HG02588 (cell line): Measurements from ENCODE around the gene KCNA10.
A peak's percentile ranks its signal among the peaks of the same experiment; 100 is the strongest.
"Not testable (repeated sequence)": the region's sequence is repeated elsewhere in the genome, so short reads cannot be mapped to it uniquely, and the experiment has no call there.

Experiments
- ATAC-seq: cut with Tn5 transposase; IDR thresholded peaks from one replicate; pipeline ENCODE4 v1.9.1; 2021; ENCODE audit warnings: mild to moderate bottlenecking, moderate library complexity; ENCODE audit not compliant: unreplicated experiment

KCNA10 gene

DNA sequence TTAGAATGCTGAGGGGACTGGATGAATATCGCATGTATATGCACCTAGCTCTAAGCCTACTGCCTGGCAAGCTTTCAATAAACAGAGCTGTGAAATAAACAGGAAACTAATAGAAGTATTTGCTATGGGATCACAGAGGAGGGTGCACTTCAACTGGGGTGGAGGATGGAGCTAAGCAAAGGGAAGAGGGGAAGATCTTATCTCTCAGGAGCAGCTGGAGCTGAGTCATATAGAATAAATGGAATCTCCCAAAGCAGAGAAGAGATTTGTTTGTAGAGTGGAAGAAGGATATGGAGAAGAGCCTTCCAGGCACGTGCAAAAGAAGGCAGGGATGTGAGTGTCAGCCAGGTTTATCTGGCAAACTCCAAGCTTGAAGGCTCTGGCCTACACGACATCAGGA lies 17.0 kb upstream of the KCNA10 start:
- ATAC-seq, result no peak

DNA sequence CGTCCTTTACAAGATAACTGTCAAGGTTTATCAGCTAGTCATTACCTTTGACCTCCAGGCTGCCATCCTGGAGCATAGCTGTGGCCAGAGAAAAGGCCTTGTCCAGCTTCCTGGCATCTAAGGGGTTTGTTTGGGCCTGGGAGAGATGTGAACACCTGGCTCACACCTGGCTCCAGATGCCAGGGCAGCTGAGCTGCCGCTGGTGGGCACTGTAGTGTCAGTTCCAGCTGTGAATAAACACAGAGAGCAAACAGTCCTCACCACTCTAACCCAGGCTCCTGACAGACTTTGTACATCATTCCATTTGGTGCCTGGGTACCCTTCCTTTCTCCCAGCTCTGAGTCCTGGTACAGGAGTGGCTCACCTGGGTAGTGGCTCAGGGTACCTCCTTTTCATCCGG lies 14.3 kb upstream of the KCNA10 start:
- ATAC-seq, result no peak

DNA sequence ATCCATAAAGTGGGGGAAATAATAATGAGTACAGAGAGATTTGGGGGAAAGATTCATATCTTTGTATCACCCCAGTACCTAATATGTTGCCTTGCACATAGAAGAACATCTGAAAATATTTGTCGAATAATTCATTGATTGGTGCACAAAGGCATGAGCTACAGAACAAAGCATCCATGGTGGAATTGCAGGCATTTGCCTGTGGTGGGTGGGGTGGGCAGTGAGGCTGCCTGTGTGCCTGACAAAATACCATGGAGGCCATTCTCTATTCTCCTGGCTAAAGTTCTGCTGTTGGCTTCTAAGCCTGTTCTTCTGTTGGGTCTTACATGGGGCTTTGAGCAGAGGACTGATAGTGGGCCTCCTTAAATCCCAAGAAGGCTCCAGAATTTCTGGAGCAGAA lies 10.0 kb upstream of the KCNA10 start:
- no peak for ATAC-seq

DNA sequence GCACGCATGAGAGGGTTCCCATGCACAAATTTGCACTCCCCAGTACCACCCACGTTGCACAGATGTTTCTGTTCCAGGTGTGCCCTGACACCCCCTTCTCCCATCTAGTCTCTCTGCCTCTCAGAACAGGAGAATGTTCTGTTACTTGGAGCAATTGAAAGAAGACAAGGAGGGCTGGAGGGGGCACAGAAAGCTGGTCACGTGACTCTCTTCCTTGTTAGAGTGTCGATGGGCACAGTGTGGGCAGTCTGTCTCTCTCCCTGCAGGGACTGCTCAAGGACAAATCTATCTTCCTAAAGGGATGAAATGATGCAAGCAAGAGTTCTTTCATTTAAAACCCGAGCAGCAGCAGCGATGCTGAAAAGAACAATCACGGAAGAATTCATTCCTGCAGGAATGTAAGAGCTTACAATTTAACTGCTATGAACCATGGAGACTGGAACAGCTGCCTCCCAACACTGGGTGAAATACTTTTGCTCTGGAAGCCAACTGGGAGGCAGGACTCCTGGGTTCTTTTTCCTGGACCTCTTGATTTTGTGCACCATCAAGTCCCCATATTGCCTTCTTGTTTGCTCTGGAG lies 7.3 kb upstream of the KCNA10 start:
- no peak for ATAC-seq

DNA sequence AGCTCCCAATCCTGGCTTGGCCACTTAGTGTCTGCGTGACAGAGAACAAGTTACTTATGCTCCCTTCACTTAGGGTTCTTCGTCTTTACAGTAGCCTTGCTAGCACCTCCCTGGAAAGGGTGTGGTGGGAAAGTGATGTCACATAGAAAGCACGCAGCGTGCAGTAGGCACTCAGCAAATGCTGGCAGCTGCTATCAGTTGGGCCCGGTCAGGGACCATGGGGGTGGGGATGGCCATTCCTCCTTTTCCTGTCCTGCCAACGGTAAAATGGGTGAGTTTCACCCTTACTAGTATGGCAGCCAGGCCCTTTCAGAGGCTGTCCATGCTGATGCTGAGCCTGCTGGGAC lies 6.2 kb upstream of the KCNA10 start:
- no peak for ATAC-seq

DNA sequence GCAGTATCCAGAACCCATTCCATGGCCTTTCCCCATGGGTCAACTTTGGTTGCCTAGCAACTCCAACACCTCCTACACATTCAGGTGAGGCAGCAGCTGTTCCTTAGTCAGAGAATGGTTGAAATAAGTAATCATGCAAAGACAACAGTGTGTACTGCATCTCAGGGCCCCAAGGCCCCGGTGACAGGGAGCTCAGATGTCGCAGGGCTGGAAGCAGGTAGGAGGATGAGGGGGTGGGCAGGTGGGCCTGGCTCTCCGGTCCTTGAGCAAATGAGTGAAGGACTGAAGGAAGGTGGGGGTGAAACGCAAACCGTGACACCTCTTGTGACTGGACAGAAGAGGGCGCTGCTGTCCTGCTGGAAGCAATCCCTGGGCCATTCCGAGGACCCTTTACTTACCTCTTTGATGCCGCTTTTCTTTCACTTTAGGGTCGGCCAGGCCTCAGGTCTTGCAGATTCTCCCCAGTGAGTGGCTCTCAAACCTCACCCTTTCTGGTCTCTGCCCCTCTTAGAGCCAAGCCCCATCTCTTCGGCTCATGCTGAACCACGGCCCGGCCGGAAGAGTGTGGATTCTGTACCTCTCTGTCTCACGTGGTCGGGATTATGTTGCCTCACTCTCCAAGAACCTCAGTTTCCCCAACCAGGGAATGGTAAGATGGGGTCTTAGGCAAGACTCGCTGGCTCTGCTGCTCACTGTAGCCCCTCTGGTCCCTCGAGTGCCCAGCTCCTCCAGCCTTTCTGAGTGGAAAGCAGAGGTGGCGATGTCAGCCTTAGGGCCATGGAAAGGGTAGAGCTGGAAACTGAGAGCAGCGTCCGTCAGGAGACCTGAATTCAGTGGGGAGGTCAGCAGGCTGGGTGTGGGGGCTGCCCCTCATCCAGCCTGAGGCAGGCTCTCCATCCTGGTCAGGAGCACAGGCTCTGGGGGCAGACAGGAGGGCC lies 5.6 kb upstream of the KCNA10 start:
- ATAC-seq, result no peak

DNA sequence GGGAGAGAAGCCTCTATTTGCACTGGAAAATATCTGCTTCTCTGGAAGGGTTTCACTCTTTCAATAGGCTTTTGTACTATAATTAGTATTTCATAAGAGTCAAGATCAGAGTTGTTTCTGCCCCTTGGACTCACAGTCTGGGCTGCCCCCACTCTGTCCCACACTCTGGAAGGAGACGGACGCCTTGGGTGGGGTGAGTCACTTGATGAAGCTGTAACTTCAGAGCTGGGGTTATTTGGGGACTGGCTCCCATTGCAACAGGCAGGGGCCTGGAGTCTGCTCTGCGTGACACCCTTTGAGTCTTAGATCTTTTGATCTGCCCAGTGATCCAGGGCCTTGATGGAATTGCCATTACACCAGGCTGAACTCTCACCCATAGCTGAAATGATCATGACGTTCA lies 4.0 kb upstream of the KCNA10 start:
- ATAC-seq, result no peak

DNA sequence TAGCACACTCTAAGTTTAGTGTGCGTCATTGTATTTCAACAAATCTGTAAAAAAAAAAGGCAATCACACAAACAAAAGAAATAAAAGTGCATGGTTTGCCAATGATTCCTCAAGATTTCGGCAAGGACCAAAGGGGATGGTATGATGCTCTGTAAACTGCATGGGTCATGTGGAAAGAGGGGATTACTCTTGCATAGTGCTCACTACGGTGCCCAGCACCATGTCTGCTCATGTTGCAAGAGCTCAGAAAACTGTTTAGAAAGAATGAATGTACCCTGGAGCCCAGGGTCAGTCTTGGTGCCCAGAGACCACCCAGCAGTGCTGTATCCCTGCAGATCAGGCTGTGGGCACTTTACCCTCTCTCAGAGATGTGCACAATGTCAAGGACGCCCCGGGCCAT lies 3.6 kb upstream of the KCNA10 start:
- no peak for ATAC-seq

DNA sequence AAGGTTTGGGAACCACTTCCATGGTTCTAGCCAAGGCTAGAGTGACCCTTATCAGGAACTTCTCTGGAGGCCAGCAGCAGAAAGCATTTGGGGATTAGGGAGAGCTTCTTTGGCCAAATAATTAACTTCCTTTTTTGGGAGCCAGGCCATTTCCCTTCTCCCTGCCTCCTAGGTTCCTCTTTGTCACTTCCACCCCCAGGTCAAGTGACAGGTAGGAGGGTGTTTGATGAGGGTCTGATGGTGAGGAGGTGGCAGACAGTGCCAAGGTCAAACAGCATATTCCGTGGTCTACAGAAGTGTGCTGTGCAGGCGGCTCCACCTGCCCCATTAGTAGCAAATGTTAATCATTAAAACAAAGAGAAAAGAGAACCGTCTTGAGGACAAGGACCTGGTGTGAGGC lies 1.9 kb upstream of the KCNA10 start:
- no peak for ATAC-seq

DNA sequence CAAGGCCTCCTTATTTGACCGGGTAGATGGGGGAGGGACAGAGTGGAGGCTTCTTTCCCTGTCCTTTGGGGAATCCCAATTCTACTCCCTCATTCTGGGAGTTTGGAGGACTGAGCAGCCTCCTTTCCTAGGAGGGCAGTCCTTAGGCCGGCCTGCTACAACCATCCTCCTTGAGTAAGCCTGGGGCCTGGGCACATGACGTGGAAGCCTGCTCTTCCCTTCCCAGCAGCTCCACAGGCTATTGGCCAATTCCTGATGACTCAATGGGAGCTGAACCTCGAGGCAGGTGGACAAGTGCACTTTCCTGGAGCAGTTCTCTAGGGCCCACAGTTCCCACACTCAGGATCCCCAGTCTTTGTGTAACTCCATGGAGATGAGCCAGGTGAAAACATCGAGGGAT lies 3.1 kb downstream of the KCNA10 start:
- ATAC-seq, result no peak

DNA sequence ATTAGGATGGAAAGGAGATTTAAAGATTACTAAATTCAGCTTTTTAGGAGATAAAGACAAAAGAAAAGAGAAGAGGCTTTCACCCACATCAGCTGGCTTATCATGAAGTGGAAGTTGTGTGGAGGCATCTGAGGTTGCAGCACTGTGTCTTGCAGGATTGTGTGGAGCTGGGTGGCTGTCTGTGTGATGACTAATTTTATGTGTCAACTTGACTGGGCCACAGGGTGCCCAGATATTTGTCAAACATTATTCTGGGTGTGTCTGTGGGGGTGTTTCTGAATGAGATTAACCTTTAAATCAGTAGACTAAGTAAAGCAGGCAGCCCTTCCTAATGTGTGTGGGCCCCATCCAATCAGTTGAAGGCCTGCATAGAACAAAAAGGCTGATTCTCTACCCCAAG lies 3.9 kb downstream of the KCNA10 start:
- no peak for ATAC-seq

DNA sequence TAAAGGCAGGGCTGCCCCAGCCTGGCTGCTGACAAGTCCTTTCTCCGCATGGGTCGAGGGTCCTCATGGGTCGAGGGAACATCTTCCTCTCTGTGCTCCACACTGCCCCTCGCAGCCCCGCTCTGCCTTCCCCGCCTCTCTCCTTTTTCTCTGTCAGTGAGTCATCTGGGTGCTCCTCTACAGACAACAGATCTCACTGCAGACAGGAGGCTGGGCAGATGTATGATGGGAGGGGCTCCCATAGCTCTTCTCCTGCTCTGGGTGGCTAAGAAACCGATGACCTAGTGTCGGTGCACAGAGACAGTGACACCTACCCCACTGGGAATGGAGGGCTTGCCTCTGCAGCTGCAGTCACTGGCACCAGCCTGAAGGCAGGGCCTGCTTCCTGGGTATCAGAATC lies 5.5 kb downstream of the KCNA10 start:
- no peak for ATAC-seq

DNA sequence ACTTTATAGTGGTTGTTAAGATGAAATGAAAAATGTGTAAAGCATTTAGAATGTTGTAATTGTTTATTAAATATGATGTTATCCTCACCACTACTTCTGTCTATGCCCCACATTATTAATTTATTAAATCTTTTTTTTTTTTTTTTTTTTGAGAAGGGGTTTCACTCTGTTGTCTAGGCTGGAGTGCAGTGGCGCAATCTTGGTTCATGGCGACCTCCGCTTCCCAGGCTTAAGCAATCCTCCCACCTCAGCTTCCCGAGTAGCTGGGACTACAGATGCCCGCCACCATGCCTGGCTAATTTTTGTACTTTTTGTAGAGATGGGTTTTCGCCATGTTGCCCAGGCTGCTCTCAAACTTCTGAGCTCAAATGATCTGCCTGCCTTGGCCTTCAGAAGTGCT lies 7.5 kb downstream of the KCNA10 start:
- ATAC-seq, result no peak

DNA sequence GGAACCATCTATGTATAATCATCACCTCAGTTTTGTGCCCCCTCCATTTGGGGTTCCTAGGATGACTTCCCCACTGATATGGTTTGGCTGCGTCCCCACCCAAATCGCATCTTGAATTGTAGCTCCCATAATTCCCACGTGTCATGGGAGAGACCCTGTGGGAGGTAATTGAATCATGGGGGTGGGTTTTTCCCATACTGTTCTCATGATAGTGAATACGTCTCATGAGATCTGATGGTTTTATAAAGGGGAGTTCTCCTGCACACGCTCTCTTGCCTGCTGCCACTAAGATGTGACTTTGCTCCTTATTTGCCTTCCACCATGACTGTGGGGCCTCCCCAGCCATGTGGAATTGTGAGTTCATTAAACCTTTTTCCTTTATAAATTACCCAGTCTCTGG lies 8.1 kb downstream of the KCNA10 start:
- ATAC-seq, result not testable (repeated sequence)

DNA sequence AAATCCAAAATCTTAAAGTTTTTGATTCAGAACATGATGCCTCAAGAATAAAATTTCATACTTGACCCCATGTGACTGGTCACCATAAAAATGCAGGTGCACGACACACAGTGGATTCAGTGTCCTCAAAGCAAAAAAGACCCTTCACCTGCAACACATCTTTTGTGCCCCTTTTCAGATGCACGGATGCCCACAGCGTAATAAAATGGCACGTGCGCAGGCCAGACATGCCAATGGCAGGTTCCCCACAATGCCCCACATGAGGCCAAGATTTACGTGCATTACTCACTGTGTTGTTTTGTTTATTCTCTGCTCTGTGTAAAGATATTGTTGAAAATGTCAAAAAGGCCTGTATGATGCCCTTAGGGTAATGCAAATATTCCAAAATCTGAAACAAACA lies 9.3 kb downstream of the KCNA10 start:
- no peak for ATAC-seq

DNA sequence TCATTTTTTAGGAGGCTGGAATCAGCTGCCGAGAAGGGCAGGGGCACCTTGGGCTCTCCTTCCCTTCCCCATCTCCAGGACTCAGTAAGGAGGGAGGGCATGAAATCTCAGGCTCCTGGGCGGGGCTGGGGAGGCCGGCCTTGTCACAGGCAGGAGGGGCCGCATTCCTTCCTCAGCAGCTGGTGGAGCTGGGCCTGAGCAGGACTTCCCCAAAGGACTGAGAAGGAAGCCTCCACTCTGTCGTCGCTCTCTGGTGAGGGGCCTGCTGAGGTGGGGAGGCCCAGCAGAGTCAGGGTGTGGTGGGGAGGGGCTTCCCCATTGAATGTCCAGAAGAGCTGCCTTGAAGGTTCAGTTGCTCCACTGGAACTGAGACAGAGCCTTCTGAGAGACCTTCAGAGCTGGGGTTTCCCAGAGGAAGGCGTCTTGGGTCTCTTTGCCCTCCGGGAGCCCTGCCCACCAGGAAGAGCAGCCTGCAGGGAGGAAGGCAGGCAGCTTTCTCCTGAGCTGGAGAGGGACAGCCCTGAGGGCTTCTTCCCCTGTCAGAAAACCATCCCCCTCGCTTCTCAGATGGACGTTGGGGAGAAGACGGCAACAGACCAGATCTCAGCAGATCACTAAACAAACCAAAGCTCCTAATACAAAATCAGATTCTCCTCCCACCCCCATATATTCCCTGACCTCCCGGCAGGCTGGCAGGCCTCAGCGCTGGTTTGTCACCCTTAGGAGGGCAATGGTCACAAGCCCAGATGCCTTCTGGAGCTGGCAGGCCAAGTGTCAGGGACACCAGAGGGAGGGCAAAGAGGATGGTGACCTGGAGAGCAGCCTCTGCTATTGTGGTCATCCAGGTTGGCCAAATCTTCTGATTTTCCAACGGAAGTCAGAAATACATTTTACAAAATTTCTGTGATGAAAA lies 10.7 kb downstream of the KCNA10 start:
- ATAC-seq, result peak; percentile 55

DNA sequence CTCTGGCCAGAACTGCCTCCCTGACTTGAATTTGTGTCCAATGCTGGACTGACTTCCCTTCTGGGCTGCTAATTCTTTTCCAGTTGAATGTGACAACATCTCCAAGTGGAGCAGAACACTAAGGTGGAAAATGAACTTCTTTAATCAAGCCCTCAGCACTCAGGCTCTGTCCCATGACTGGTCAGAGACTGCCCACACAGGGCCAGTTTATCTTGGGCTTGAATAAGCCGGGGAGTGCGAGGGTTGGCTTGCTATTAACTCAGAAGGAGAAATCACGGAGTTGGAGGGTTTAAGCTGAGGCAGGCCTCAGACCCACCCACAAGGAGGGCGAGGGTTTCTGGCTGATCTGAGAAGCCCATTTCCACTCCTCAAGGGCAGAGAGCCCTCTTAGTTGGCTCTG lies 12.4 kb downstream of the KCNA10 start:
- no peak for ATAC-seq

DNA sequence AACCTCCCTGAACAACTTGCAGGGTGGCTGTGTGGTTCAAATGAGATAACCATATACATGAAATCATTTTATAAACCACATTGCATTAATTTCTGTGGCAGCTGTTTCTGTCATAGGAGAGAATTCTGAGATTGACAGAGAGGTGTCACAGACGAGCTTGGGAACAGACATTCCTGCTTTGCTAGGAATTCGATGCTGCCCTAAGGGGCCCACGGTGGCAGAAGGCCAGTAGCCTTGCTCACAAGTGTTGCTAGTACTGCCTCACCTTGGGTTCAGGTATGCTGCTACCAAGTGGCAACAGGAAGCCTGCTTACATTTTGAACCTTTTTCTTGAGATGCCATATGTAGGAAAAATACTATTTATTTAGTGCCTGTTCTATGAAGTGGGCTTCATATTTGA lies 13.4 kb downstream of the KCNA10 start:
- ATAC-seq, result no peak

DNA sequence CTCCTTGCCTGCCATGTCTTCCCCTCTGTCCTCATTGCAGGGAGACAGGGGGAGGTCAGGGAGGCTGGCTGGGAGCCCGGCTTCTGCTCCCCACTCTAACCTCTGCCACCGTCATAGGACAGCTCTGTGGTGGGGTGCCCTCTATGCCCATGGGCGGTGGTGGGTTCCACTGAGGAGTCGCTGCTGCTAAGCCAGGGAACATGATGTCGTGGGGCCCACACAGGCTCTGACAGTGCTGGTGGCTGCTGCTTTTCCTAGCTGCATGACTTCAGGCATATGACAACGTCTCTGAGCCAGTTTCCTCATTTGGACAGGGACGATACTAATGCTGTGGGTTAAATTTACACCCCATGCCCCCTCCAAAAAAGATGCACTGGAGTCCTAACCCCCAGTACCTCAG lies 14.7 kb downstream of the KCNA10 start:
- ATAC-seq, result no peak

DNA sequence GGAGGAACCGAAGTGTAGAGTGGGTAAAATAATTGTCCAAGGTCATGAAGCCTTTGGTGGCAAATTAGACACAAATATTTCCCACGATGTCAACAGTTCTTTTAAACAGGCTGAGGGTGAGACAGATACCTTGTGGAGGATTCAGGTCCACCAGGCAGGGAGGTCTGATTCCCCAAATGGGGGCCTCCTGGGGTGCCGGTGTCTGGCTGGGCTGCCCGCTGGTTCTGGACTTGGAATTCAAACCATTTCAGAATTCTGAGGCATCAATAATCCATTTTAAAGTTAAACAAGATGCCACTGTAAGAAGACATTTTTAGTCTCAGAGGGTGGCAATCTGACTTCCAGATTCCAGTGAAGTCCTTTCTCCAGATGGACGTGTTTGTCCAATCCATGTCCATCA lies 15.5 kb downstream of the KCNA10 start:
- no peak for ATAC-seq

DNA sequence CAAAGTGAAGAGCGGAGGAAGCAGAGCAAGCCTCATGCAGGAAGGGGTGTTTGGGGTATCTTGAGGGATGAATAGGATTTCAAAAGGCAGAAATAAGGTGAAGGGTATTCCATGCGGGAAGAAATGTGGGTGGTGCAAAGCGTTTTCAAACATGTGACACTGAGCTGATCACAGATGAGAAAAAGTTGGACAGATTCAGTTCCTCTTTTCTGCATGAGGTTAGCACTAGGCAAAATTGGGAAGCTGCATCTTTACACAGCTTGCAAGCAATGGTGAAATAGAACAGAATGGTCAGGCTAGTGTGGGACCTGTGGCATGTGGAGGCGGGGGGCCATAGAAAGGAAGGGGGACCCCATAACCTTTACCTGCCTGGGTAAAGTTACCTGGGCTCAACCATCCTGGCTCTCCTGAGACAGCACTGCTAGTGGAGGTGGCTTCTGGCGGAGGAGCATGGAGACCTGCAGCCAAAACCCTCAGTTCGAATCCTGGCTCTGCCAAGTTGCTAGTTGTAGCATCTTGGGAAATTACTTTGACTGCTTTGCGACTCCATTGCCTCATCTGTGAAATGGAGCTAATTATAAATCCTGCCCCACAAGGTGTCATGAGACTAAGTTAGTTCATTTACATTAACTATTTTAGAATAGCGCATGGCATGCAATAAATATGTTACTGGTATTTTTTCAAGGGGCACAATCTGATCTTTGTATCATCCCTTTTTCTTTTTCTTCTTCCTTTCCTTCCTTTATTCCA lies 16.4 kb downstream of the KCNA10 start:
- ATAC-seq, result no peak
